HG03196 (cell line): ENCODE results near the gene ATP6V1D.
A peak's percentile ranks its signal among the peaks of the same experiment; 100 is the strongest.
"Not testable (repeated sequence)": the region's sequence is repeated elsewhere in the genome, so short reads cannot be mapped to it uniquely, and the experiment has no call there.

ENCODE experiments used
- ATAC-seq: cut with Tn5 transposase; IDR thresholded peaks from one replicate; pipeline ENCODE4 v1.9.1; 2021; ENCODE audit not compliant: unreplicated experiment

ATP6V1D gene

GRCh38 chr14:67359775-67360469, at the start of gene ATP6V1D, which contains the start of gene EIF2S1:
Gene ATP6V1D, minus strand, starts transcription at chr14:67359804. Its CDS starts 106 bp downstream, at chr14:67359698.
Gene EIF2S1, plus strand, starts transcription at chr14:67360328. Its CDS starts 4,440 bp downstream, at chr14:67364768.
- ATAC-seq = peak; percentile 93

- ATAC-seq = not testable (repeated sequence)
Measured at GRCh38 chr14:67408122-67408801, 48.7 kb upstream of the ATP6V1D start.

- ATAC-seq = no peak
Measured at GRCh38 chr14:67405771-67406170, 46.2 kb upstream of the ATP6V1D start.

- no peak for ATAC-seq
Measured at GRCh38 chr14:67400434-67400833, 40.8 kb upstream of the ATP6V1D start.

GRCh38 chr14:67397536-67397935, 37.9 kb upstream of the ATP6V1D start:
- ATAC-seq = no peak

GRCh38 chr14:67396381-67396970, 36.9 kb upstream of the ATP6V1D start:
- ATAC-seq = no peak

- no peak for ATAC-seq
Measured at GRCh38 chr14:67395876-67396189, 36.2 kb upstream of the ATP6V1D start.

- ATAC-seq = no peak
Measured at GRCh38 chr14:67395086-67395875, 35.7 kb upstream of the ATP6V1D start.

- no peak for ATAC-seq
Measured at GRCh38 chr14:67393689-67394088, 34.1 kb upstream of the ATP6V1D start.

- no peak for ATAC-seq
Measured at GRCh38 chr14:67392800-67393199, 33.2 kb upstream of the ATP6V1D start.

- no peak for ATAC-seq
Measured at GRCh38 chr14:67392123-67392522, 32.5 kb upstream of the ATP6V1D start.

- no peak for ATAC-seq
Measured at GRCh38 chr14:67391268-67391667, 31.7 kb upstream of the ATP6V1D start.

GRCh38 chr14:67389811-67390534, 30.4 kb upstream of the ATP6V1D start:
- no peak for ATAC-seq

GRCh38 chr14:67389275-67389674, 29.7 kb upstream of the ATP6V1D start:
- ATAC-seq = no peak

- ATAC-seq = no peak
Measured at GRCh38 chr14:67387195-67387594, 27.6 kb upstream of the ATP6V1D start.

- ATAC-seq = no peak
Measured at GRCh38 chr14:67385618-67386017, 26.0 kb upstream of the ATP6V1D start.

- no peak for ATAC-seq
Measured at GRCh38 chr14:67385120-67385519, 25.5 kb upstream of the ATP6V1D start.

- no peak for ATAC-seq
Measured at GRCh38 chr14:67377916-67378315, 18.3 kb upstream of the ATP6V1D start.

- ATAC-seq = no peak
Measured at GRCh38 chr14:67373347-67373746, 13.7 kb upstream of the ATP6V1D start.

- ATAC-seq = no peak
Measured at GRCh38 chr14:67372833-67373232, 13.2 kb upstream of the ATP6V1D start.
